Esophagus squamous epithelium (tissue), 4 donors: Measurements from ENCODE around the gene FBXL15.

ENCODE experiments used
- POLR2A ChIP-seq, 4 donors: fragments of 450-650 bp; IDR thresholded peaks; one replicate each; pipeline ENCODE4 v1.6.1; 2017; ENCODE audit warnings: antibody characterized with exemption in 4 of 4, mild to moderate bottlenecking in 4 of 4, moderate library complexity in 3 of 4
- TF ChIP-seq, protein P1 (sequence below), 6 experiments: fragments of 450-650 bp in 4 of 6; fragments of 200-600 bp in 2 of 6; sonication (generic) in 2 of 6; IDR thresholded peaks; one replicate each; pipeline ENCODE4 v1.5.1; 2016 to 2019; ENCODE audit warnings: antibody characterized with exemption in 6 of 6, mild to moderate bottlenecking in 4 of 6, moderate library complexity in 4 of 6

DNA sequence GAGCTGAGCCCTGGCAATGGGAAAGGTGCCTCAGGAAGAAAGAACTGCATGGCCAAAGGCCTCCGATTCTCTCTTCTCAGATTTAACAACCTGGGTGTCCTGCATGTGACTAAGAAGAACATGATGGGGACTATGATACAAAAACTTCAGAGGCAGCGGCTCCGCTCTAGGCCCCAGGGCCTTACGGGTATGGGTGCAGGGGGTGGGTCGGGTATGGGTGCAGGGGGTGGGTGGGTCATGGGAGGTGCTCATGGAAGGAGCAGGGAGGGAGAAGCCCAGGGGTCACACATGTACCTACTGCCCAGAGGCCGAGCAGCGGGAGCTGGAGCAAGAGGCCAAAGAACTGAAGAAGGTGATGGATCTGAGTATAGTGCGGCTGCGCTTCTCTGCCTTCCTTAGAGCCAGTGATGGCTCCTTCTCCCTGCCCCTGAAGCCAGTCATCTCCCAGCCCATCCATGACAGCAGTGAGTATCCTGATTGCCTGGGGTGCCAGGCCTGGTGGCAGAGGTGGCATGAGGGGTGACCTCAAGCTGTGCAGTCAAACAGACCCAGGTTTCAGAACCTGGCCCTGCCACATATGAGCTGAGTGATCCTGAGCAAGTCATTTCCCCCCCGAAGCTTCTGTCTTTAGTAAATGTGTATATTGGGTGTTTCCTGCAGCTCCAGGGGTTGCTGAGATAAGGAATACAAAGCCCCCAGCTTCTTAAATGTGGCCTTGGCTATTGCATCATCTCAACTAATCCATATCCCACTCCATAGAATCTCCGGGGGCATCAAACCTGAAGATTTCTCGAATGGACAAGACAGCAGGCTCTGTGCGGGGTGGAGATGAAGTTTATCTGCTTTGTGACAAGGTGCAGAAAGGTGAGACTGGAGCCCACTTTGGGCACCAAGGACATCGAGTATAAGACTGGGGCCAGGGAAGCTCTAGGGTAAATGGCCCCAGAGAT is 23.1 kb upstream of the FBXL15 start:
- TF ChIP-seq, protein P1, sequence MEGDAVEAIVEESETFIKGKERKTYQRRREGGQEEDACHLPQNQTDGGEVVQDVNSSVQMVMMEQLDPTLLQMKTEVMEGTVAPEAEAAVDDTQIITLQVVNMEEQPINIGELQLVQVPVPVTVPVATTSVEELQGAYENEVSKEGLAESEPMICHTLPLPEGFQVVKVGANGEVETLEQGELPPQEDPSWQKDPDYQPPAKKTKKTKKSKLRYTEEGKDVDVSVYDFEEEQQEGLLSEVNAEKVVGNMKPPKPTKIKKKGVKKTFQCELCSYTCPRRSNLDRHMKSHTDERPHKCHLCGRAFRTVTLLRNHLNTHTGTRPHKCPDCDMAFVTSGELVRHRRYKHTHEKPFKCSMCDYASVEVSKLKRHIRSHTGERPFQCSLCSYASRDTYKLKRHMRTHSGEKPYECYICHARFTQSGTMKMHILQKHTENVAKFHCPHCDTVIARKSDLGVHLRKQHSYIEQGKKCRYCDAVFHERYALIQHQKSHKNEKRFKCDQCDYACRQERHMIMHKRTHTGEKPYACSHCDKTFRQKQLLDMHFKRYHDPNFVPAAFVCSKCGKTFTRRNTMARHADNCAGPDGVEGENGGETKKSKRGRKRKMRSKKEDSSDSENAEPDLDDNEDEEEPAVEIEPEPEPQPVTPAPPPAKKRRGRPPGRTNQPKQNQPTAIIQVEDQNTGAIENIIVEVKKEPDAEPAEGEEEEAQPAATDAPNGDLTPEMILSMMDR (IDR thresholded peaks at IDR 0.05), result no peak
- no peak for TF ChIP-seq POLR2A (IDR thresholded peaks at IDR 0.05)
